Lung (tissue), 12 donors: ENCODE measurements around the gene RNF217. TPM values are rescaled to one million over a fixed set of nuclear protein-coding genes. Genes with fewer than 3 reads are reported as not detected.

Experiments
- ATAC-seq: fragments of 200-7000 bp; cut with Tn5 transposase; one replicate; pipeline ENCODE4 v1.9.1; 2020; ENCODE audit warnings: moderate number of reproducible peaks; ENCODE audit not compliant: insufficient read depth, low FRiP score
- DNase-seq, 3 donors: peaks; one replicate each; pipeline ENCODE4 v3.0.0-alpha.2; 2013 to 2017
- H3K27ac ChIP-seq, 2 donors: one replicate each; pipeline ENCODE4 v1.5.1; 2013; ENCODE audit warnings: mild to moderate bottlenecking in 2 of 2, moderate library complexity in 2 of 2, control low read depth in 1 of 2, inconsistent platforms in 1 of 2, low read depth in 1 of 2, low read length in 1 of 2
- H3K27me3 ChIP-seq, 3 donors: one replicate each; pipeline ENCODE4 v1.5.1; 2013; ENCODE audit warnings: low read length in 2 of 3; ENCODE audit not compliant: control insufficient read depth in 3 of 3, insufficient read depth in 3 of 3
- H3K36me3 ChIP-seq, 4 donors: one replicate each; pipeline ENCODE4 v1.5.1; 2013; ENCODE audit warnings: low read length in 4 of 4, mild to moderate bottlenecking in 1 of 4, moderate library complexity in 1 of 4; ENCODE audit not compliant: control insufficient read depth in 4 of 4, insufficient read depth in 4 of 4
- H3K4me1 ChIP-seq, 5 donors: one replicate each; pipeline ENCODE4 v1.5.1; 2013; ENCODE audit warnings: low read length in 5 of 5, mild to moderate bottlenecking in 2 of 5, moderate library complexity in 1 of 5; ENCODE audit not compliant: control insufficient read depth in 5 of 5, insufficient read depth in 5 of 5
- H3K4me3 ChIP-seq: one replicate; pipeline ENCODE4 v1.5.1; 2013; ENCODE audit warnings: mild to moderate bottlenecking, control low read depth, moderate library complexity
- H3K9ac ChIP-seq, 2 donors: one replicate each; pipeline ENCODE4 v1.5.1; 2013; ENCODE audit warnings: low read length in 2 of 2, control low read depth in 1 of 2; ENCODE audit not compliant: insufficient read depth in 1 of 2
- H3K9me3 ChIP-seq, 4 donors: one replicate each; pipeline ENCODE4 v1.5.1; 2013; ENCODE audit warnings: low read length in 3 of 4, mild to moderate bottlenecking in 1 of 4, moderate library complexity in 1 of 4; ENCODE audit not compliant: control insufficient read depth in 4 of 4, insufficient read depth in 3 of 4
- CTCF ChIP-seq: IDR thresholded peaks from 2 replicates; pipeline ENCODE4 v1.5.1; 2012; ENCODE audit warnings: mild to moderate bottlenecking; ENCODE audit errors: control extremely low read depth, extremely low read depth
- WGBS, 2 donors: extraction: QIAGEN DNeasy Blood & Tissue Kit; methylation state at CpG; one replicate each; pipeline ENCODE4 v1.1.7; 2013; 5-methylcytosine and 5-hydroxymethylcytosine counted together
- polyA plus RNA-seq, 2 donors: library from polyadenylated mRNA; stranded (reverse); fragments of 200-250 nt; gene quantifications; one replicate each; pipeline ENCODE4 v1.2.1, GENCODE V29; 2013
- total RNA-seq, 2 donors: library from RNA; depleted of rRNA in 1 of 2; stranded (reverse); fragments of >200 nt in 1 of 2; gene quantifications; one replicate each; pipeline ENCODE4 v1.2.1, GENCODE V29; 2014 to 2021
- donor health status: control.
- donor health status: control.
- donor health status: Bipolar disorder and iron deficiency.
- donor health status: healthy.
- donor health status: DM: yes; HTN: yes; CAD: no.

RNF217 gene
- total and polyA plus RNA-seq, 4 donors: 3.1 to 58.6 (median 13.6) TPM

GRCh38 chr6:125136378-125136777, 174.1 kb downstream of the RNF217 start:
- Histone ChIP-seq H3K4me3 (no peak overlapping the region), H3K9me3 (no peaks in the 10 kb centered on the region), H3K36me3 (no peaks in the 10 kb centered on the region), H3K27me3 (no peaks in the 10 kb centered on the region), H3K4me1 (no peaks in the 10 kb centered on the region), H3K27ac (no peak overlapping the region), H3K9ac (no peak overlapping the region)
- no peak for ATAC-seq
- no peak for DNase-seq
- no peak for TF ChIP-seq CTCF
- 88 to 91% methylated on average over 3 of the region's 3 CpGs for WGBS, 2 donors

- 80 to 91% methylated on average over 2 of the region's 2 CpGs for WGBS, 2 donors
- H3K27ac ChIP-seq: no peak overlapping the region
Observed at GRCh38 chr6:125138083-125138482, 175.8 kb downstream of the RNF217 start.

GRCh38 chr6:125140808-125141207, 178.6 kb downstream of the RNF217 start:
- peaks cover 0 to 5% (median 0%) of the 10 kb centered on the region in 4 donors for H3K9me3 ChIP-seq
- H3K9ac ChIP-seq: no peak overlapping the region
- no peak overlapping the region for H3K4me3 ChIP-seq
- no peak overlapping the region for H3K27ac ChIP-seq
- ATAC-seq (no peak), DNase-seq (no peak)
- no peaks in the 10 kb centered on the region for H3K36me3 ChIP-seq
- H3K4me1 ChIP-seq: no peaks in the 10 kb centered on the region
- no peaks in the 10 kb centered on the region for H3K27me3 ChIP-seq
- no peak for TF ChIP-seq CTCF

More at GRCh38 chr6:125138083-125138482, 175.8 kb downstream of the RNF217 start:
- Histone ChIP-seq H3K9ac (no peak overlapping the region), H3K27me3 (no peaks in the 10 kb centered on the region), H3K4me1 (no peaks in the 10 kb centered on the region), H3K36me3 (no peaks in the 10 kb centered on the region), H3K9me3 (peaks cover 0 to under 1% (median 0%) of the 10 kb centered on the region in 4 donors), H3K4me3 (no peak overlapping the region)
- DNase-seq: no peak
- no peak for ATAC-seq
- no peak for TF ChIP-seq CTCF

Other genes with a start within 250 kb of the RNF217 start
- 10 to 100 TPM; 15.7 to 43.5 TPM for gene TPD52L1, start 191.3 kb downstream of the RNF217 start, total RNA-seq
- gene TPD52L1, start 191.3 kb downstream of the RNF217 start, polyA plus RNA-seq: 10 to 100 TPM; 15.6 to 17.8 TPM